Measurements from ENCODE around the gene TRERF1.

DNA sequence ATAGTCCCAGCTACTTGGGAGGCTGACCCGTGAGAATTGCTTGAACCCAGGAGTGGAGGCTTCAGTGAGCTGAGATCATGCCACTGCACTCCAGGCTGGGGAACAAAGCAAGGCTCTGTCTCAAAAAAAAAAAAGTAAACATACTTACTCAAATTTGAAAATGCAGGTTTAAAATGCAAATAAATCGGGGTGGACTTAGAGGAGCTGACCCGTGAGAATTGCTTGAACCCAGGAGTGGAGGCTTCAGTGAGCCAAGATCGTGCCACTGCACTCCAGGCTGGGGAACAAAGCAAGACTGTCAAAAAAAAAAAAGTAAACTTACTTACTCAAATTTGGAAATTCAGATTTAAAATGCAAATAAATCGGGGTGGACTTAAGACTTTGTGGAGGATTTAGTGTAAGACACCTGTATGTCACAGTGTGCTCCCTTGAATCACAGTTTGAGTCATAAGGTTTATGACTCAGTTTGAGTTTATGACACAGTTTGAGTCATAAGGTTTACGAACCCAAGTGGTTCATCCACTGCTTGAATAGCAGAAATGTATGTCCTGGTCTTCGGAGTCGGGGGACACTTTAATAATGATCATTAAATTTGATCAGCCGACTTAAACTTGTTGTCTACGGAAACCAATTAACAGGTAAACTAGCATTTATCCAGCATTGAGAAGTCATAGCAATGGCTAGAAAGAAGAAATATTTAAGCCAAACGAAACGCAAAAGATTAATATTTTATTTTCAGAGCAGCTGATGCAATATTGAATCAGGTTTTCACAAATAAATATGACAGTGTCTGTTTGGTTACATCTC lies 227.3 kb downstream of the TRERF1 start:
- TF ChIP-seq, protein P1, sequence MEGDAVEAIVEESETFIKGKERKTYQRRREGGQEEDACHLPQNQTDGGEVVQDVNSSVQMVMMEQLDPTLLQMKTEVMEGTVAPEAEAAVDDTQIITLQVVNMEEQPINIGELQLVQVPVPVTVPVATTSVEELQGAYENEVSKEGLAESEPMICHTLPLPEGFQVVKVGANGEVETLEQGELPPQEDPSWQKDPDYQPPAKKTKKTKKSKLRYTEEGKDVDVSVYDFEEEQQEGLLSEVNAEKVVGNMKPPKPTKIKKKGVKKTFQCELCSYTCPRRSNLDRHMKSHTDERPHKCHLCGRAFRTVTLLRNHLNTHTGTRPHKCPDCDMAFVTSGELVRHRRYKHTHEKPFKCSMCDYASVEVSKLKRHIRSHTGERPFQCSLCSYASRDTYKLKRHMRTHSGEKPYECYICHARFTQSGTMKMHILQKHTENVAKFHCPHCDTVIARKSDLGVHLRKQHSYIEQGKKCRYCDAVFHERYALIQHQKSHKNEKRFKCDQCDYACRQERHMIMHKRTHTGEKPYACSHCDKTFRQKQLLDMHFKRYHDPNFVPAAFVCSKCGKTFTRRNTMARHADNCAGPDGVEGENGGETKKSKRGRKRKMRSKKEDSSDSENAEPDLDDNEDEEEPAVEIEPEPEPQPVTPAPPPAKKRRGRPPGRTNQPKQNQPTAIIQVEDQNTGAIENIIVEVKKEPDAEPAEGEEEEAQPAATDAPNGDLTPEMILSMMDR (IDR thresholded peaks at IDR 0.05) = no peak
- TF ChIP-seq SP1 (CRISPR knock-in tag; conservative IDR thresholded peaks at IDR 0.05) (no peak), CREM (CRISPR knock-in tag; IDR thresholded peaks at IDR 0.05) (no peak), CBFB (CRISPR knock-in tag; IDR thresholded peaks at IDR 0.05; ENCODE audit: low read depth) (no peak), ETV6 (CRISPR knock-in tag; IDR thresholded peaks at IDR 0.05) (no peak), SMAD4 (CRISPR knock-in tag; IDR thresholded peaks at IDR 0.05) (no peak), ZNF317 (CRISPR knock-in tag; IDR thresholded peaks at IDR 0.05; ENCODE audit: borderline replicate concordance, low read depth) (no peak)
- TF ChIP-seq, protein P2, sequence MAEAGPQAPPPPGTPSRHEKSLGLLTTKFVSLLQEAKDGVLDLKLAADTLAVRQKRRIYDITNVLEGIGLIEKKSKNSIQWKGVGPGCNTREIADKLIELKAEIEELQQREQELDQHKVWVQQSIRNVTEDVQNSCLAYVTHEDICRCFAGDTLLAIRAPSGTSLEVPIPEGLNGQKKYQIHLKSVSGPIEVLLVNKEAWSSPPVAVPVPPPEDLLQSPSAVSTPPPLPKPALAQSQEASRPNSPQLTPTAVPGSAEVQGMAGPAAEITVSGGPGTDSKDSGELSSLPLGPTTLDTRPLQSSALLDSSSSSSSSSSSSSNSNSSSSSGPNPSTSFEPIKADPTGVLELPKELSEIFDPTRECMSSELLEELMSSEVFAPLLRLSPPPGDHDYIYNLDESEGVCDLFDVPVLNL (CRISPR knock-in tag; IDR thresholded peaks at IDR 0.05; ENCODE audit: borderline replicate concordance, low read depth) = no peak
- TF ChIP-seq, protein P3, sequence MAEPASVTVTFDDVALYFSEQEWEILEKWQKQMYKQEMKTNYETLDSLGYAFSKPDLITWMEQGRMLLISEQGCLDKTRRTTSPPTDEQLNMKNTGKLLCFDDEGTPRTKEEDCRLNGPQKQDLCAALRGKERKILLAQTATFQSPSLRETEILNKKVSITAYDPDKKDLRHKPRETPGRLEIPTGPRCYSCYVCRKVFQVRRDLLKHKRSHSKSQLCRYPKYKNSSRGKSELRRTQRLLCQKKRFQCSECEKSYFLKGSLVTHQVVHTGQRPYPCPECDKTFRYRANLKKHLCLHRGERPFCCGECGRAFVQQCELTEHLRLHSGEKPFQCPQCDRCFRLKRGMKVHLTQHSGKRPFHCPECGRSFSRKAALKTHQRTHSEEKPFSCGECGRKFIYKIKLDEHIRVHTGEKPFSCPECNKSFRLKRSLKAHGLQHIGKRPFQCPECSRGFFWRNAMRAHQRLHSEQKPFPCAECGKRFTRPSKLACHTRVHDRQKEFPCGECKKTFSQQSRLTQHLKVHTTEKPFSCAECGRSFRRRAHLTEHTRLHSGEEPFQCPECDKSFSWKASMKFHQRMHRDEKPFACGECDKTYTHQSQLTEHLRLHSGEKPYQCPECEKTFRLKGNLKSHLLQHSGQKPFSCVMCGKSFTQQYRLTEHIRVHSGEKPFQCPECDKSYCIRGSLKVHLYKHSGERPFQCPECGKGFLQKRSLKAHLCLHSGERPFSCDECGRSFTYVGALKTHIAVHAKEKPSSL (CRISPR knock-in tag; conservative IDR thresholded peaks at IDR 0.05) = no peak

All from WTC11 (cell line).